T-helper 1 cell treated with Interleukin-12 subunit alpha and Interleukin-12 subunit beta and Interleukin-4 antibody, amounts not matched to agents 30 μg/mL and 1 μg/mL, for 36 hours (primary cell): ENCODE measurements around the gene RPTOR.

Experiments
- H3K27ac Mint-ChIP-seq: one replicate; pipeline ENCODE4 v1.8.0; 2021; ENCODE audit warnings: mild to moderate bottlenecking, mixed read lengths
- H3K27me3 Mint-ChIP-seq: one replicate; pipeline ENCODE4 v1.8.0; 2021; ENCODE audit warnings: low read depth, mixed read lengths
- H3K36me3 Mint-ChIP-seq: one replicate; pipeline ENCODE4 v1.8.0; 2021; ENCODE audit warnings: low read depth, mixed read lengths
- H3K4me1 Mint-ChIP-seq: one replicate; pipeline ENCODE4 v1.8.0; 2021; ENCODE audit warnings: low read depth, mixed read lengths
- H3K4me3 Mint-ChIP-seq: one replicate; pipeline ENCODE4 v1.8.0; 2021; ENCODE audit warnings: mild to moderate bottlenecking, moderate library complexity, mixed read lengths
- H3K9me3 Mint-ChIP-seq: one replicate; pipeline ENCODE4 v1.8.0; 2021; ENCODE audit warnings: mixed read lengths

RPTOR gene

DNA sequence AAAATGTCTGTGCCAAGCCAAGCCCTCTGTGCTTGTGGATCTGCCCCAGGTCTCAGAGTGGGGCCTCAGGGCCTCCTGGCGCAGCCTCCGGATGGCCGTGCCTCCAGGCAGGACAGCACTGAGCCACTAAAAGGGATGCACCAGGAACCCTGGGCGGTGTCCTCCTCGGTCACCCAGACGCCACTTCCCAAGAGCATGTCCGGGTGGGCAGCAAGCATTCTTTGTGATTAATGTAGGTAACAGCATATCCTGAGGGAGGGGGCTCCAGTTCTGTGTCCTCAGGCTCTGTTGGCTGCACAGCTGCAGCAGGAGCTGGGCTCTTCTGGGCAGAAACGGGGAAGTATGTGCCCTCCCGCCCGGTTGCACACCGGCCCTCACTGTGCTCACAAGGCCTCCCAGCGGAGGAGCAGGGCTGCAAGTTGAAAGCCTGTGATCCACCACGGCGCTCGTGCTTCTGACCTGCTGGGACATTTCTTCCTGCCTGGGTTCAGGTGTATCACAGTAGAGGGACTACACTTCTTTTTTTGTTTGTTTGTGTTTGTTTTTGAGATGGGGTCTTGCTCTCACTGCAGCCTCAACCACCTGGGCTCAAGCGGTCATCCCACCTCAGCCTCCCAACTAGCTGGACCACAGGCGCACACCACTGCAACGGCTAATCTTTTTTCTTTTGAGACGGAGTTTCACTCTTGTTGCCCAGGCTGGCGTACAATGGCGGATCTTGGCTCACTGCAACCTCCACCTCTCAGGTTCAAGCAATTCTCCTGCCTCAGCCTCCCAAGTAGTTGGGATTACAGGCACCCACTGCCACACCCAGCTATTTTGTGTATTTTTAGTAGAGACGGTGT lies 409.1 kb downstream of the RPTOR start:
- Mint-ChIP-seq H3K27me3 (no peaks in the 10 kb centered on the region), H3K27ac (no peak overlapping the region), H3K4me1 (peaks cover 2% of the 10 kb centered on the region), H3K4me3 (no peak overlapping the region), H3K36me3 (peaks cover 11% of the 10 kb centered on the region), H3K9me3 (no peaks in the 10 kb centered on the region)

DNA sequence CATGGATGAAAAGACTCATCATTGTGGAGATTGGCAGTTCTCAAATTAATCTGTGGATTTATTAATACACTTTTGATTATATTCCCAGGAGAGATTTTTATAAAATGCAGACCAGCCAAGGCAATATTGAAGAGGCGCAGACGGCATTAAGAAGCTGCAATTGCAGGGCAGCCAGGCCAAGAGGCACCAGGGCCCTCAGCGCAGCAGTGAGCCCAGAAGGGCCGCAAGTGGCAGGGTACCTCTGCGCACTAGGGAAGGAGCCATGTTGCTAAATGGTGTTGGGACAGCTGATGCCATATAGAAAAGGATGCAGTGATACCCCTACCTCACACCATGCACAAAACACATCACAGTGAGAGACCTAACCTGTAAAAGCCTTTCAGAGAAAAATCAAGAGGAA lies 410.4 kb downstream of the RPTOR start:
- Mint-ChIP-seq H3K9me3 (no peaks in the 10 kb centered on the region), H3K27ac (no peak overlapping the region), H3K4me3 (no peak overlapping the region), H3K4me1 (peaks cover 2% of the 10 kb centered on the region), H3K36me3 (peaks cover 11% of the 10 kb centered on the region), H3K27me3 (no peaks in the 10 kb centered on the region)

DNA sequence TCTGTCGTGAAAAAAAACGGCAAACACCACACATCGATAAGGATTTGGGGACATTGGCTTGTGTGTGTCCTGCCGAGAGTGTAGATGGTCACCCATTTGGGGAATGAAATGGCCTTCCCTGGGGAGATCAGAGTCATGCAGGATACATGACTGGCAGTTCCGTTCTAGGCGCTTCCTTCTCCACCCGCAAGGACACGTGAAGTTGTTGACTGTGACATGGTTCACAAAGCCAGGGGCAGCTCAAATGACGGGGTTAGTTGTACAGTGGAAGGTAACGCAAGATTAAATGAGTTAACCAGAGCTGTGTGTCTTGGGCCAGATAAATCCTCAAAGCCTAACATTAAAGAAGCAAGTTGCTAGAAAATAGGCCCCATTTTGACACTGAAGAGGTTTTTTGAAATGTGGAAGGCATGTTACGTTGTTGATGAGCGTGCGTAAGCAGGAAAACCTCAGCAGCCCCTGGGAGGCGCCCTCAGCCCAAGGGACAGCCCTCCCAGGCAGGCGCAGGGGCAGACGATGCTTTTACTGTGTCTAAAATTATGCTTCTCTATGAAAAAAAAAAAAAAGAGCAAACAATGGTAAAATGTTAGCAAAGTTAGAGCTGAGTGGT lies 411.1 kb downstream of the RPTOR start:
- H3K9me3 Mint-ChIP-seq, result no peaks in the 10 kb centered on the region
- peaks cover 9% of the 10 kb centered on the region for H3K36me3 Mint-ChIP-seq
- no peak overlapping the region for H3K27ac Mint-ChIP-seq
- H3K27me3 Mint-ChIP-seq, result no peaks in the 10 kb centered on the region
- H3K4me1 Mint-ChIP-seq, result peaks cover 2% of the 10 kb centered on the region
- no peak overlapping the region for H3K4me3 Mint-ChIP-seq

DNA sequence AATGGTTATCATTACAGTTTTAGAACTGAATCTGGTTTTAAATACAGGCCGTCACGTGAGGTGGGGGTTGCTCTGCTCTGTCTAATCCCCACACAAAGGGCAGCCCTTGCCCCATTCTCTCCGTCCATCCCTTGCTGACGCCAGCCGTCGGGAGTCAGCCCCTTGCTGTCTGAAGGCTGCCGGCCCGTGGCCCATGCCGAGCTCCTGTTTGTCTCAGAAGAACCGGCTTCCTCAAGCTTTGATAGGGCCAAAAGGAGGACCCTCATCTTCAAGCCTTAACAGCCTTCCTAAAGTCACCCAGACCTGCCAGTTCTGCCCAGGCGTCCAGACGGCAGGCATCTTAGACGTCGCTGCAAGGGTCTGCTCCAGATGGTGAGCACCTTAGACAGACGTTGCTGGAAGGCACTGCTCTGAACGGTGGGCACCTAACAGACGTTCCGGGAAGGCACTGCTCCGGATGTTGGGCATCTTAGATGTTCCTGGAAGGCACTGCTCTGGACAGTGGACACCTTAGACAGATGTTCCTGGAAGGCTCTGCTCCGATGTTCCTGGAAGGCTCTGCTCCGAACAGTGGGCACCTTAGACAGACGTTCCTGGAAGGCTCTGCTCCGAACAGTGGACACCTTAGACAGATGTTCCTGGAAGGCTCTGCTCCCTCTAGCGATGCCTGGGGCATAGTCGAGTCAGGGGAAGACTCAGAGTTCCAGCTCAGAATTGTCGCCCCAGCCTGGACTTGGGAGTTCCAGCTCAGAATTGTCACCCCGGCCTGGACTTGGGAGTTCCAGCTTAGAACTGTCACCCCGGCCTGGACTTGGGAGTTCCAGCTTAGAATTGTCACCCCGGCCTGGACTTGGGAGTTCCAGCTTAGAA lies 411.9 kb downstream of the RPTOR start:
- H3K4me1 Mint-ChIP-seq, result peaks cover 2% of the 10 kb centered on the region
- H3K27ac Mint-ChIP-seq, result no peak overlapping the region
- H3K4me3 Mint-ChIP-seq, result no peak overlapping the region
- H3K27me3 Mint-ChIP-seq, result no peaks in the 10 kb centered on the region
- H3K36me3 Mint-ChIP-seq, result peaks cover 9% of the 10 kb centered on the region
- H3K9me3 Mint-ChIP-seq, result no peaks in the 10 kb centered on the region

DNA sequence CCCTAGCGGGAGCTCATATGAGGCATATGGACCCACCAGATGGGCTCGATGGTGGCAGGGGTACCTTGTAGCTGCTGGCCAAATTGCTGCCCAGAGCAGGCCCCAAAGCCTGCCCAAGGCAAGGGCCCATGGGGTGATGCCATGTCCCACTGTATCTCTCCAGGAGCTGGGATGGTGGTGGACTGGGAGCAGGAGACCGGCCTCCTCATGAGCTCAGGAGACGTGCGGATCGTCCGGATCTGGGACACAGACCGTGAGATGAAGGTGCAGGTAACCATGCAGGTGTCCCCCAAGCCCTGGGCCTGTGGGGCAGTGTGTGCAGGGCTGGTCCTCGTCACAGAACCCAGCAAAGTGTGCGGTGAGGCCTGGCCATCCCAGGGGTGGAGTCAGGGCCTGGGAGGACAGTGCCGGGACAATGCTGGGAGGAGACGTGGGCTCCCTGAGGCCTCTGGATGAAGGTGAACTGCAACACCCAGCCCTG lies 412.9 kb downstream of the RPTOR start:
- H3K27ac Mint-ChIP-seq, result no peak overlapping the region
- no peaks in the 10 kb centered on the region for H3K9me3 Mint-ChIP-seq
- H3K4me3 Mint-ChIP-seq, result no peak overlapping the region

DNA sequence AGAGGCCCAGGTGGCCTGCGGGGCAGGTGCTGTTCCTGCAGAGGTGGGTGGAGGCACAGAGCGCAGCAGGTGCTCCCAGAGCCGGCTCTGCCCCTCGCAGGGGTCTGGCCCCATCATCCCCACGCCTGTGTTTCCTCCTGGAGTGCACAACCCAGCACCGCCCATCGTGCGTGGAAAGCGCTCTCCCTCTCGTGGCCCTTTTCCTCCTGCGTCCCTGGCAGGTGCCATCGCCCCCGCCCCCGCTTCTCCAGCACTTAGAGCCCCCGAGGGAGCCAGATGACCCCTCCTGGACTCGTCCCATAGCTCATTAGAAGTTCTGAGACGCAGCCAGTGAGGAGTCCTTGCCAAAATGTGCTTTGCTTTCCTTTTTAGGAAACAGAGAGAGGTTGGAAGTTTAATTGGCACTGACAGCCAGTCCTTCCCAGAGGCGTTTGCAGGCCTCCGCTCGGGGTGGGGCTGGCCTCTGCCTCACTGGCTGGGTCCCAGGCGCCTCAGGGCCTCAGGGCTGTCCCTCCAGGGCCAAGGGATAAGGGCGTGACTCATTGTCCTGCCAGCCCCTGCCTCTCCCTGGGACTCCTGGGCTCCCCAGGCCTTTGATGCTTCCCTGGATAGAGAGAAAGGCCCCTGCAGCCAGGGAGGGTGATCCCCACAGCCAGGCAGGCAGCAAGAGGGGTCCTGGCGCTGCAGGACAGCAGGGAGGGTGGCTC lies 414.8 kb downstream of the RPTOR start:
- no peaks in the 10 kb centered on the region for H3K27me3 Mint-ChIP-seq
- no peak overlapping the region for H3K4me3 Mint-ChIP-seq
- no peaks in the 10 kb centered on the region for H3K4me1 Mint-ChIP-seq
- H3K9me3 Mint-ChIP-seq, result no peaks in the 10 kb centered on the region
- no peak overlapping the region for H3K27ac Mint-ChIP-seq
- peaks cover 10% of the 10 kb centered on the region for H3K36me3 Mint-ChIP-seq

More for the DNA sequence above, 412.9 kb downstream of the RPTOR start:
- no peaks in the 10 kb centered on the region for H3K27me3 Mint-ChIP-seq
- H3K36me3 Mint-ChIP-seq, result peaks cover 8% of the 10 kb centered on the region
- peaks cover under 1% of the 10 kb centered on the region for H3K4me1 Mint-ChIP-seq

DNA sequence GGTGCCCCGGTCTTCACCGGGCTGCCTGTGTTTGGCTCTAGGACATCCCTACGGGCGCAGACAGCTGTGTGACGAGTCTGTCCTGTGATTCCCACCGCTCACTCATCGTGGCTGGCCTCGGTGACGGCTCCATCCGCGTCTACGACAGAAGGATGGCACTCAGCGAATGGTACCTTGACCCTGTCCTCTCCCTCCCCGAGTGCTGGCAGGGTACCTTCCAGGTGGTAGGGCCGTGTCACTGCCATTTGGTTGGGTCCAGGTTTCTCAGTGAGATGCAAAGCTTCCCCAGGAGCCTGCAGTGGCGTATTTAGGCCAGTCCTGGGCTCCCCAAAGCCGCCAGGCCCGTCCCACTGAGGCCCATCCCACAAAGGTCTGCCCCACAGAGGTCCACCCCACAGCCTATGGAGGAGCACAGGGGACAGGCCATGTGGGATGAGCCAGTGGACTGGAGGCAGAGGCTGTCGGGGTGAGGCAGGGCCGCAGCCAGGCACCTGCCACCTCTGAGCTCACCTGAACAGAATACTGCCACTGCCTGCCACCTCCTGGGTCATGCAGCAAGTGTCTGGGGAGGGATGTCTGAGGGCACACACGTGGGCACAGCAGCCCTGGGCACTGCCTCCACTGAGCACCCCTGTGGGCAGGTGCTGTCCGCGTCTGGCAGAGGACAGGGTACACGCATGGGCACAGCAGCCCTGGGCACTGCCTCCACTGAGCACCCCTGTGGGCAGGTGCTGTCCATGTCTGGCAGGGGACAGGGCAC lies 415.6 kb downstream of the RPTOR start:
- no peak overlapping the region for H3K27ac Mint-ChIP-seq
- H3K4me1 Mint-ChIP-seq, result no peaks in the 10 kb centered on the region
- H3K27me3 Mint-ChIP-seq, result no peaks in the 10 kb centered on the region
- H3K4me3 Mint-ChIP-seq, result no peak overlapping the region
- no peaks in the 10 kb centered on the region for H3K9me3 Mint-ChIP-seq
- H3K36me3 Mint-ChIP-seq, result peaks cover 6% of the 10 kb centered on the region

DNA sequence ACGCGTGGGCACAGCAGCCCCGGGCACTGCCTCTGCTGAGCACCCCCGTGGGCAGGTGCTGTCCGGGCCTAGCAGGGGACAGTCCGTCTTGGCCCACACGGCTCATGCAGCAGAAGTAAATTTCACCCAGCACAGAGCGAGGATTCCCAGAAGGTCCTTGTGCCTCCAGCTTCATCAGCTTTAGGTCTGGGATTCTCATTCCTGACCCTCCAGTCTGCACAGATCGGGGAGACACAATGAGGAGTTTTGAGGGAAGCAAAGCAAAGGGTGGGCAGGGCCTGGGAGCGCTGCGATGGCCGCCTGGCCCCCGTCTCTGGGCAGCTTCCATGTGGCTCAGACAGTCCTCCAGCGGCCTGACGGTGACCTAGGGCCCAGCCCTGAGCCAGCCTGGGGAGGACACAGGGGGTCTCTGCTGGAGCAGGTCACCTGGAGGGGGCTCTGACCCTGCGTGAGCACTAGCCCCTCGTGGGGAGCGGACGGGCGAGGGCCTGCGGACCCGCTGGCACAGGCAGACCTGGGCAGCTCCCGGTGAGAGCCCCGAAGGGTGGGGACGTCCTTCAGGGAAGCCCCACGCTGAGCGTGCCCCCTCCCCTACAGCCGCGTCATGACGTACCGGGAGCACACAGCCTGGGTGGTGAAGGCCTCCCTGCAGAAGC lies 416.3 kb downstream of the RPTOR start:
- Mint-ChIP-seq H3K27ac (no peak overlapping the region), H3K27me3 (no peaks in the 10 kb centered on the region), H3K4me1 (no peaks in the 10 kb centered on the region), H3K4me3 (no peak overlapping the region), H3K9me3 (no peaks in the 10 kb centered on the region), H3K36me3 (peaks cover 9% of the 10 kb centered on the region)

DNA sequence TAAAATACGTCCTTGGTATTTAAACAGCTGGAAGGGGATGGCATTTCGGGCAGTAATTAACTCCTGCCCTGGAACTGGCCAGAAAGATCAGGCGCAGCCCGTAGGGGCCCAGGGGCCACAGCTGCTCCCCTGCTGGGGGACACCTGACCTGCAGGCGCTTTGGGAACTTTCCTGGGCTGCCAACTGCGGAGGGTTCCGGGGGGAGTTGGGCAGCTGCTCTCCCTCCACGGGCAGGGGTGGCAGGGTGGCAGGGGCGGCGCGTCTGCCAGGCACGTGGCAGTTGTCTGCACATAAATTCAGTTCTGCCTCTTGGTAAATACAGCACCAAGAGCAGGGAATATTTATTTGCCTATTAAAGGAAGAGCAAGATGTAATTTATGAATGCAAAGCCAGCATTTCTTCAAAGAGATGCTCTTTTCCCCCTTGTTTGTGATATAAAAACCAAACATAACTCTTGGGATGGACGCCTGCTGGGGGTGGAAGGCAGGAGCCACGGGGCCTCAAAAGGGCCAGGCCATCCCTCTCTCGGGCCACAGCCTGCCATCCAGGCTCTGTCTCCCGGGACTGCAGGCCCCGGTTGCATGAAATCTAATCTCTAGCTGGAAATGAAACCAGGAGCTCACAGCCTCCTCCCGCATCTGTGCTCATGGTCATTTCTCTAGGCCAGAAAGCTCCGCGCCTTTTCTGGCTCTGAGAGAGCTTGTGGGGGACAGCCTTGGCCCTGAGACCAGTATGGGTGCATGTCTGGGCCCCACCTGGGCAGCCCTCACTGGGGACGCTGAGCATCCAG lies 417.1 kb downstream of the RPTOR start:
- Mint-ChIP-seq H3K4me1 (no peaks in the 10 kb centered on the region), H3K27me3 (no peaks in the 10 kb centered on the region), H3K27ac (no peak overlapping the region), H3K36me3 (peaks cover 12% of the 10 kb centered on the region), H3K4me3 (no peak overlapping the region), H3K9me3 (no peaks in the 10 kb centered on the region)

DNA sequence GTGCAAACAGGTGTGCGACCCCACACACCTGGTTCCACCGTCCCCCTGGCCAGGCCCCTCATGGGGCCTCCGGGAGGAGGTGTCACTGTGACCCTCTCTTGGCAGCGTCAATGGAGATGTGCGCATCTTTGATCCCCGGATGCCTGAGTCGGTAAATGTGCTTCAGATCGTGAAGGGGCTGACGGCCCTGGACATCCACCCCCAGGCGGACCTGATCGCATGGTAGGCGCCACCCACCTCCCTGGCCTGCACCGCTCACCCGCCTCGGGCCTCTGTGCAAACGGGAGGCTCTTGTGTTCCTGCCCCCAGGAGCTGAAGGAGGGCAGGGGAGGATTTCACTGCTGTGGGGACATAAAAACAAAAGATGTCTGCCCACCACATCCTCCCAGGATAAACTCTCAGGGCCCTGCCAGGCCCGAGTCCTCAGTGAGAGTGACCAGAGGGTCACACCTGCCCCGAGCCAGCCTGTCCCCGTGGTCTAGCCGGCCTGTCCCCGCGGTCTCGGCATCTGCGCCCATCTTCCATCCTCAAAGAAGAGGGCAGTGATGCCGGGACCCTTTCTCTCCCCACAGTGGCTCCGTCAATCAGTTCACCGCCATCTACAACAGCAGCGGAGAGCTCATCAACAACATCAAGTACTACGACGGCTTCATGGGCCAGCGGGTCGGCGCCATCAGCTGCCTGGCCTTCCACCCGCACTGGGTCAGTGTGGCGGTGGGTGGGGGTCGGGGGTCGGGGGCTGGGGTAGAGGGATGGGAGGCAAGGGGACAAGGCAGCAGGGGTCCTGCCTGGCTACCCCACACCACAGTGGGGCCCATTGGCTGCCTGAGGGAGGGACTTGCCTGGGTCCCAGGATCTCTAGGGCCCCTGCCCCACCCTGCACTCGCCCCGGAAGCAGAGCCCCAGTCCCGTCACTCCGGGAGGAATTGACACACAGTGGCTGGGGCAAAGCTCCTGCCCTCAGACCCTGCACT lies 418.0 kb downstream of the RPTOR start:
- peaks cover 12% of the 10 kb centered on the region for H3K36me3 Mint-ChIP-seq
- no peak overlapping the region for H3K4me3 Mint-ChIP-seq
- H3K9me3 Mint-ChIP-seq, result no peaks in the 10 kb centered on the region
- no peaks in the 10 kb centered on the region for H3K27me3 Mint-ChIP-seq
- H3K4me1 Mint-ChIP-seq, result no peaks in the 10 kb centered on the region
- no peak overlapping the region for H3K27ac Mint-ChIP-seq

DNA sequence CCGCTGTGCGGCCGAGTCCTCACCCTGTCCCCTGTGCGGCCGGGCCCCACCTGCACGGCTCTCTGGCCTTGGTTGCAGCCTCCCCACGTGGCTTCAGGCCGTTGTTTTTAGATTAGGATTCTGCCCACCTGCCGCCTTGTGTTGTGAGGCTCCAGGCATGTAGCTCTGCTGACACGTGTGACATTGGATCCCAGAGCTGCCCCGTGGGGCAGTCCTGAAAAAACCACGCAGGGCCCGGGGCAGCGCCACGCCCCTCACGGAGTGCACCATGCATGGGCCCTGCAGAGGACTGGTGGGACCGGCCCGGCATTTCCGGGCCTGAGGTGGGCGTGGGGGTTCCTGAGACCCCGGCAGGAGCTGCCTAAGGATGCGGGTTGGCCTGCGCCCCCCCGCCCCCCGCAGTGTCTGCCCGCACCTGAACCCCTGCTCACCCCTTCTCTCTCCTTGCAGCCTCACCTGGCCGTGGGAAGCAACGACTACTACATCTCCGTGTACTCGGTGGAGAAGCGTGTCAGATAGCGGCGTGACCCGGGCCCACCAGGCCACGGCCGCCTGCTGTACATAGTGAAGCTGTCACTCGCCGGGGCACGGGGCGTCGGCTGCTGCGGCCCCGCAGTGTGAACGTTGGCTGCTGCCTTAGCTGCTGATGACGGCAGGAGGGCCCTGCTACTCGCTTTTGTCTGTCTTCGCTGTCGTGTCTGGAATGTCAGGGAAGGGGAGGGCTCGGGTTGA lies 419.3 kb downstream of the RPTOR start:
- Mint-ChIP-seq H3K27ac (no peak overlapping the region), H3K4me3 (no peak overlapping the region), H3K36me3 (peaks cover 12% of the 10 kb centered on the region), H3K27me3 (no peaks in the 10 kb centered on the region), H3K4me1 (no peaks in the 10 kb centered on the region), H3K9me3 (no peaks in the 10 kb centered on the region)
